B cell (primary cell): Measurements from ENCODE around the gene RHOBTB3. TPM values are rescaled to one million over a fixed set of nuclear protein-coding genes. Genes with fewer than 3 reads are reported as not detected.

Experiments
- ATAC-seq: fragments of 200-7000 bp; cut with Tn5 transposase; one replicate; pipeline ENCODE4 v1.10.0; 2021; ENCODE audit warnings: low read depth, mild to moderate bottlenecking, moderate number of reproducible peaks, moderate library complexity
- CTCF ChIA-PET: fragments of 350-600 bp; sonication (Branson Sonifier 250); formaldehyde crosslinking; loops from one replicate; lab custom pipeline; 2021; ENCODE audit warnings: antibody characterized with exemption, inconsistent platforms; lab: Charles Lee
- POLR2A ChIA-PET: fragments of 350-600 bp; sonication (Branson Sonifier 250); formaldehyde crosslinking; loops from one replicate; lab custom pipeline; 2021; ENCODE audit warnings: antibody characterized with exemption; lab: Charles Lee
- DNase-seq: peaks from one replicate; pipeline ENCODE4 v3.0.0; 2013
- H2AFZ ChIP-seq: 2 replicates; pipeline ENCODE4 v1.6.1; 2012; ENCODE audit warnings: mild to moderate bottlenecking, low read depth, low read length; ENCODE audit not compliant: insufficient read depth, poor library complexity, severe bottlenecking
- H3K27ac ChIP-seq, 2 donors: 1 replicate in 1 of 2; 2 replicates in 1 of 2; pipeline ENCODE4 v1.5.1; 2012 to 2013; ENCODE audit warnings: low read length in 2 of 2, mild to moderate bottlenecking in 2 of 2, moderate library complexity in 1 of 2
- H3K27me3 ChIP-seq, 4 experiments: fragments of 200-600 bp in 1 of 4; sonication (generic) in 1 of 4; replicated peaks in 1 of 4; 1 replicate in 2 of 4; 2 replicates in 2 of 4; pipeline versions ENCODE4 v1.6.1 to v1.7.0; 2013 to 2016; ENCODE audit warnings: low read length in 3 of 4, mild to moderate bottlenecking in 2 of 4, mixed read lengths in 1 of 4, moderate library complexity in 1 of 4; ENCODE audit not compliant: insufficient read depth in 4 of 4, control insufficient read depth in 3 of 4; ENCODE audit errors: control extremely low read depth in 1 of 4
- H3K36me3 ChIP-seq, 2 experiments: replicated peaks in 1 of 2; 1 replicate in 1 of 2; 2 replicates in 1 of 2; pipeline versions ENCODE4 v1.6.1 to v1.7.1; 2013; ENCODE audit warnings: low read length in 1 of 2; ENCODE audit not compliant: insufficient read depth in 2 of 2, control insufficient read depth in 1 of 2; ENCODE audit errors: control extremely low read depth in 1 of 2, extremely low read depth in 1 of 2
- H3K4me1 ChIP-seq, 2 donors: fragments of 200-600 bp in 1 of 2; sonication (generic) in 1 of 2; 1 replicate in 1 of 2; 2 replicates in 1 of 2; pipeline versions ENCODE4 v1.5.1 to v1.6.1; 2013 to 2017; ENCODE audit warnings: low read length in 2 of 2; ENCODE audit not compliant: control insufficient read depth in 2 of 2, insufficient read depth in 2 of 2
- H3K4me2 ChIP-seq: replicated peaks from 2 replicates; pipeline ENCODE3; 2012; ENCODE audit warnings: mild to moderate bottlenecking, low read depth, low read length; ENCODE audit not compliant: poor library complexity, severe bottlenecking
- H3K4me3 ChIP-seq, 5 experiments: fragments of 200-600 bp in 1 of 5; sonication (generic) in 1 of 5; 1 replicate in 3 of 5; 2 replicates in 2 of 5; pipeline versions ENCODE4 v1.5.1 to v1.7.0; 2011 to 2016; ENCODE audit warnings: low read length in 4 of 5, mild to moderate bottlenecking in 4 of 5, low read depth in 2 of 5, control low read depth in 1 of 5, moderate library complexity in 1 of 5; ENCODE audit not compliant: insufficient read depth in 1 of 5; ENCODE audit errors: control extremely low read depth in 1 of 5, extremely low read depth in 1 of 5
- H3K79me2 ChIP-seq: fragments of 200-600 bp; sonication (generic); one replicate; pipeline ENCODE4 v1.6.0; 2016; ENCODE audit warnings: low read length; ENCODE audit not compliant: control insufficient read depth, insufficient read depth
- H3K9ac ChIP-seq: fragments of 200-600 bp; sonication (generic); 2 replicates; pipeline ENCODE4 v1.6.1; 2017; ENCODE audit warnings: mild to moderate bottlenecking, low read length, moderate library complexity
- H3K9me3 ChIP-seq, 3 donors: one replicate each; pipeline versions ENCODE4 v1.6.1 to v1.7.1; 2013; ENCODE audit warnings: low read length in 2 of 3; ENCODE audit not compliant: control insufficient read depth in 2 of 3, insufficient read depth in 1 of 3; ENCODE audit errors: control extremely low read depth in 1 of 3
- H4K20me1 ChIP-seq: 2 replicates; pipeline ENCODE4 v1.6.0; 2012; ENCODE audit warnings: mild to moderate bottlenecking, low read length; ENCODE audit not compliant: insufficient read depth, control insufficient read depth, poor library complexity, severe bottlenecking
- H3K27ac Mint-ChIP-seq: one replicate; pipeline ENCODE4 v1.8.0; 2021; ENCODE audit warnings: mixed read lengths
- H3K27me3 Mint-ChIP-seq: one replicate; pipeline ENCODE4 v1.8.0; 2021; ENCODE audit warnings: mixed read lengths
- H3K4me1 Mint-ChIP-seq: one replicate; pipeline ENCODE4 v1.8.0; 2021; ENCODE audit warnings: mixed read lengths
- H3K4me3 Mint-ChIP-seq: one replicate; pipeline ENCODE4 v1.8.0; 2021; ENCODE audit warnings: mixed read lengths
- H3K9me3 Mint-ChIP-seq: one replicate; pipeline ENCODE4 v1.8.0; 2022; ENCODE audit warnings: mixed read lengths; ENCODE audit not compliant: insufficient read depth
- CTCF ChIP-seq: fragments of 200-600 bp; IDR thresholded peaks from one replicate; pipeline ENCODE4 v1.8.0; 2022; ENCODE audit warnings: antibody characterized with exemption, mild to moderate bottlenecking
- EZH2 ChIP-seq: IDR thresholded peaks from 2 replicates; pipeline ENCODE4 v1.6.1; 2012; ENCODE audit warnings: borderline replicate concordance, low read depth, mild to moderate bottlenecking, moderate library complexity, low read length; ENCODE audit not compliant: insufficient read depth, poor library complexity, severe bottlenecking
- WGBS: methylation state at CpG from one replicate; pipeline ENCODE4 v1.1.5; 2013; ENCODE audit warnings: missing lambda C conversion rate; ENCODE audit not compliant: insufficient coverage; 5-methylcytosine and 5-hydroxymethylcytosine counted together
- intact Hi-C: fragments of 100-400 bp; cut with micrococcal nuclease; formaldehyde crosslinking; loops from one replicate; pipeline ENCODE4 v1.10.0; 2022
- polyA plus RNA-seq: library from polyadenylated mRNA; depleted of rRNA; stranded (reverse); fragments of >200 nt; gene quantifications from 2 replicates; pipeline ENCODE4 v1.2.3, GENCODE V29; 2012
- total RNA-seq, 2 donors: library from RNA; stranded (reverse); fragments of 120-200 nt in 1 of 2; gene quantifications; 1 replicate in 1 of 2; 2 replicates in 1 of 2; pipeline versions ENCODE4 v1.2.3 to v1.2.4, GENCODE V29; 2013 to 2022

RHOBTB3 gene
- total and polyA plus RNA-seq, 2 donors (not counting 1 experiment from before 2014, with no cell fraction given) = 1.7 to 5.0 TPM

GRCh38 chr5:95734906-95735305, 3.8 kb downstream of the RHOBTB3 start:
- H3K27me3 Mint-ChIP-seq = peaks cover 12% of the 10 kb centered on the region
- no peak overlapping the region for H3K4me2 ChIP-seq
- H3K4me3 ChIP-seq = no peak overlapping the region
- H4K20me1 ChIP-seq = no peaks in the 10 kb centered on the region
- peaks cover 0 to 10% (median 6%) of the 10 kb centered on the region in 4 experiments for H3K27me3 ChIP-seq
- no peak overlapping the region for H2AFZ ChIP-seq
- POLR2A ChIA-PET = interaction anchor here (0.7 kb wide), 1 partner anchor 11 kb away, joined by 7 read pairs; no protein-coding TSS in a partner anchor
- peaks cover 37% of the 10 kb centered on the region for H3K4me1 Mint-ChIP-seq
- no peak overlapping the region for H3K27ac ChIP-seq
- H3K4me1 ChIP-seq = peaks cover 15 to 18% of the 10 kb centered on the region in 2 donors
- H3K27ac Mint-ChIP-seq = no peak overlapping the region
- WGBS = 100% methylated on average over 1 of the region's 2 CpGs
- no peaks in the 10 kb centered on the region for H3K9me3 Mint-ChIP-seq
- CTCF ChIA-PET = interaction anchor here (1.6 kb wide), 1 partner anchor 70 kb away, joined by 3 read pairs; no protein-coding TSS in a partner anchor
- H3K79me2 ChIP-seq = no peaks in the 10 kb centered on the region
- ATAC-seq = no peak
- intact Hi-C loops = loop anchor here (5.0 kb wide), 1 partner anchor 1202 kb away; the partner anchor contains the start of gene LNPEP
- H3K36me3 ChIP-seq = no peaks in the 10 kb centered on the region
- peaks cover 0 to 3% (median 0%) of the 10 kb centered on the region in 3 donors for H3K9me3 ChIP-seq
- H3K9ac ChIP-seq = no peak overlapping the region
- DNase-seq = no peak
- TF ChIP-seq EZH2 (no peak), CTCF (no peak)
- no peak overlapping the region for H3K4me3 Mint-ChIP-seq

GRCh38 chr5:95735406-95735805, 4.3 kb downstream of the RHOBTB3 start:
- Mint-ChIP-seq H3K27me3 (peaks cover 12% of the 10 kb centered on the region), H3K27ac (no peak overlapping the region), H3K4me1 (peaks cover 38% of the 10 kb centered on the region), H3K9me3 (no peaks in the 10 kb centered on the region), H3K4me3 (no peak overlapping the region)
- Histone ChIP-seq H3K27me3 (peaks cover 0 to 10% (median 6%) of the 10 kb centered on the region in 4 experiments), H3K4me3 (no peak overlapping the region), H4K20me1 (no peaks in the 10 kb centered on the region), H3K79me2 (no peaks in the 10 kb centered on the region), H3K4me2 (no peak overlapping the region), H3K27ac (no peak overlapping the region), H3K9me3 (peaks cover 0 to 3% (median 0%) of the 10 kb centered on the region in 3 donors), H2AFZ (no peak overlapping the region), H3K36me3 (no peaks in the 10 kb centered on the region), H3K9ac (no peak overlapping the region), H3K4me1 (peaks cover 15 to 18% of the 10 kb centered on the region in 2 donors)
- DNase-seq (no peak), ATAC-seq (no peak)
- no peak for TF ChIP-seq CTCF
- no peak for TF ChIP-seq EZH2
- 83% methylated on average over 1 of the region's 1 CpG for WGBS
- ChIA-PET CTCF (interaction anchor here (0.6 to 1.6 kb wide), 2 partner anchors 10 to 71 kb away, joined by 3 read pairs; no protein-coding TSS in a partner anchor), POLR2A (interaction anchor here (0.7 kb wide), 1 partner anchor 10 kb away, joined by 7 read pairs; no protein-coding TSS in a partner anchor)
- intact Hi-C loops = no loop called here
